ENCODE data around the gene COL5A3. TPM values are rescaled to one million over a fixed set of nuclear protein-coding genes. Genes with fewer than 3 reads are reported as not detected.
A peak's percentile ranks its signal among the peaks of the same experiment; 100 is the strongest.
"Not testable (repeated sequence)": the region's sequence is repeated elsewhere in the genome, so short reads cannot be mapped to it uniquely, and the experiment has no call there.

COL5A3 gene
- polyA plus RNA-seq, 6 donors from 2014 or later = not detected

DNA sequence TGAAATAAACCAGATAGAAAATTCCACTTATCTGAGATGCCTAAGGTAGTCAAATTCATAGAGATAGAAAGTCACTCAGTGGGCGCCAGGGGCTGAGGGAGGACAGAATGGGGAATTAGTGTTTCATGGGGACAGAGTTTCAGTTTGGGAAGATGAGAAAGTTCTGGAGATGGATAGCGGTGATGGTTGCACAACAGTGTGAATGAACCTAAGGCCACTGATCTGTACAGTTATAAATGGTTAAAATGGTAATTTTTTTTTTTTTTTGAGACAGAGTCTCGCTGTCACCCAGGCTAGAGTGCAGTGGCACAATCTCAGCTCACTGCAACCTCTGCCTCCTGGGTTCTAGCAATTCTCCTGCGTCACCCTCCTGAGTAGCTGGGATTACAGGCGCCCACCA is 12.8 kb upstream of the COL5A3 start:
- ATAC-seq (ENCODE audit: low read depth in 2 of 2); DNase-seq; H3K9me3 Mint-ChIP-seq; H3K4me3 Mint-ChIP-seq; H3K36me3 Mint-ChIP-seq; H3K4me1 Mint-ChIP-seq: not testable (repeated sequence)
- peak overlapping the region in 1 of 6 donors; percentile 74 for H3K27ac Mint-ChIP-seq
- peaks cover 23 to 38% (median 29%) of the 10 kb centered on the region in 3 donors for H3K27me3 Mint-ChIP-seq

DNA sequence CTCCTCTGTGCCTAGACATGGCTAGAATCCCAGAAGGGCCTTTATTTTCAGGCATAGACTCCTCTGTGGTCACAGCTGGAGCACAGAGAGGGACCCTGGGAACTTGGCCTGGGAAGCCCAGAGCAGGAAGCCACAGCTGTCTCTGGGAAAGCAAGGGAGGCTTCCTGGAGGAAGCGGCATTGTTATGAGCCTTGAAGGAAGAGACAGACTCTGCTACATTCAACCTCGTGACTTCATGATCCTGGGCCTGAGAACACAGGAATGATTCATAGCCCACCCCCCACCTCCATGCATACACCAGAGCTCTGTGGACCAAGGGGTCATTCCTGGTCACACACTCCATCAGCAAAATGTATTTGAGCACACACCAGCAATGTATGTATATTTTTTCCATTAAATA is 11.6 kb upstream of the COL5A3 start:
- ATAC-seq (ENCODE audit: low read depth in 2 of 2) = no peak
- Mint-ChIP-seq H3K4me1 (no peaks in the 10 kb centered on the region), H3K9me3 (peaks cover 0 to 3% (median 2%) of the 10 kb centered on the region in 7 donors), H3K4me3 (no peak overlapping the region), H3K27ac (peak overlapping the region in 1 of 6 donors; percentile 86), H3K27me3 (peaks cover 22 to 37% (median 27%) of the 10 kb centered on the region in 3 donors), H3K36me3 (no peaks in the 10 kb centered on the region)
- DNase-seq = no peak

DNA sequence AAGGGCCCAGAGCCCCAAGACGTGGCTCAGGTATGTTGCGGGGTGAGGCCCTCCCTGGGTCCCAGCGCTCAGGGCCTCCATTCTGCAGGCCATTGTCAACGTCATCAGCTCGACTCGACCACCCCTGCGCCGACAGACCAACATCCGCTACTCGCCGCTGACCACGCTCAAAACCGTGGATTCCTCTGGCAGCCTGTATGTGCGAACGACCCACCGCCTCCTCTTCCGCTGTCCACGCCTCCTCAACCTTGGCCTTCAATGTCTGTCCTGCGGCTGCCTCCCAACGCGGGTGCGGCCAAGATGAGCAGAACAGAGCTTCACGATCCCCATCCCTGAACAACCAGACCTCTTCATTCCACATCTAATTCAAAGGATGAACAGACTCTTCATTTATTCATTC is 11.1 kb upstream of the COL5A3 start:
- H3K4me1 Mint-ChIP-seq = no peaks in the 10 kb centered on the region
- no peak for ATAC-seq (ENCODE audit: low read depth in 2 of 2)
- H3K27me3 Mint-ChIP-seq = peaks cover 21 to 37% (median 27%) of the 10 kb centered on the region in 3 donors
- H3K9me3 Mint-ChIP-seq = peaks cover 0 to 5% (median 2%) of the 10 kb centered on the region in 7 donors
- no peaks in the 10 kb centered on the region for H3K36me3 Mint-ChIP-seq
- no peak for DNase-seq
- H3K4me3 Mint-ChIP-seq = no peak overlapping the region
- H3K27ac Mint-ChIP-seq = peak overlapping the region in 2 of 6 donors; percentile 77 to 86

DNA sequence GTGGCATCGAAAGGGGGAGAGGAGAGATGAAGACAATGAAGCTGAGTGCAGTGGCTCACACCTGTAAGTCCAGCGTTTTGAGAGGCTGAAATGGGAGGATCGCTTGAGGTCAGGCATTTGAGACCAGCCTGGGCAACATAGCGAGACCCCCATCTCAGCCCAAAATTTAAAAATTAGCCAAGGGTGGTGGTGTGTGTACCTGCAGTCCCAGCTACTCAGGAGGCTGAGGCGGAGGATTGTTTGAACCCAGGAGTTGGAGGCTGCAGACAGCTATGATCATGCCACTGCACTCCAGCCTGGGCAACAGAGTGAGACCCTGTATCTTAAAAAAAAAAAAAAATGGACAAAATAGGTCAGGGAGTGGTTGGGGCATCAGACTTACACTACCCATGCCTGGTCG is 10.5 kb upstream of the COL5A3 start:
- peaks cover 19 to 32% (median 21%) of the 10 kb centered on the region in 3 donors for H3K27me3 Mint-ChIP-seq
- no peaks in the 10 kb centered on the region for H3K4me1 Mint-ChIP-seq
- H3K27ac Mint-ChIP-seq = no peak overlapping the region
- no peaks in the 10 kb centered on the region for H3K36me3 Mint-ChIP-seq
- H3K9me3 Mint-ChIP-seq = peaks cover 0 to 5% (median 2%) of the 10 kb centered on the region in 7 donors
- no peak overlapping the region for H3K4me3 Mint-ChIP-seq
- no peak for DNase-seq
- no peak for ATAC-seq (ENCODE audit: low read depth in 2 of 2)

DNA sequence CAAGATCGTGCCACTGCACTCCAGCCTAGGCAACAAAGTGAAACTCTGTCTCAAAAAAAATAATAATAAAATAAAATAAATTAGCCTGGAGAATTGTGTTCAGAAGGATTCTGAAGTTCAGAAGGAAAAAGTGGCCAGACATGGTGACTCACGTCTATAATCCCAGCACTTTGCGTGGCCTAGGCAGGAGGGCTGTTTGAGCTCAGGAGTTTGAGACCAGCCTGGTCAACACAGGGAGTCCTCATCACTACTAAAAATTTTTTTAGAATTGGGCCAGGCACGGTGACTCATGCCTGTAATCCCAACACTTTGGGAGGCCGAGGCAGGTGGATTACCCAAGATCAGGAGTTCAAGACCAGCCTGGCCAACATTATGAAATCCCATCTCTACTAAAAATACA is 8.9 kb upstream of the COL5A3 start:
- Mint-ChIP-seq H3K27ac (no peak overlapping the region), H3K9me3 (peaks cover 0 to 5% (median 2%) of the 10 kb centered on the region in 7 donors), H3K27me3 (peaks cover 14 to 32% (median 21%) of the 10 kb centered on the region in 3 donors), H3K4me3 (no peak overlapping the region), H3K36me3 (no peaks in the 10 kb centered on the region), H3K4me1 (no peaks in the 10 kb centered on the region)
- no peak for DNase-seq
- ATAC-seq (ENCODE audit: low read depth in 2 of 2) = no peak

DNA sequence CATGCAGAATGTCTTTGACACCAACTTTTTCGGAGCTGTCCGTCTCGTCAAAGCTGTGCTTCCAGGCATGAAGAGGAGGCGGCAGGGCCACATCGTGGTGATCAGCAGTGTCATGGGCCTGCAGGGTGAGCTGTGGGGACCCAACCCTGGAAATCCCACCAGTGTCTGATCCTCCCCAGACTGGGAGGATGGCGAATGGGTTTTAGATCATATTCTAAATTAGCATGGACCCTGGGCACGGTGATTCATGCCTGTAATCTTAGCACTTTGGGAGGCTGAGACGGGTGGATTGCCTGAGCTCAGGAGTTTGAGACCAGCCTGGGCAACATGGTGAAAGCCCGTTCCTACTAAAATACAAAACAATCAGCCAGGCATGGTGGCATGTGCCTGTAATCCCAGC is 8.5 kb upstream of the COL5A3 start:
- peaks cover 0 to 5% (median 2%) of the 10 kb centered on the region in 7 donors for H3K9me3 Mint-ChIP-seq
- no peak for ATAC-seq (ENCODE audit: low read depth in 2 of 2)
- no peaks in the 10 kb centered on the region for H3K36me3 Mint-ChIP-seq
- peaks cover 16 to 32% (median 25%) of the 10 kb centered on the region in 3 donors for H3K27me3 Mint-ChIP-seq
- no peak overlapping the region for H3K4me3 Mint-ChIP-seq
- no peak for DNase-seq
- no peaks in the 10 kb centered on the region for H3K4me1 Mint-ChIP-seq
- H3K27ac Mint-ChIP-seq = no peak overlapping the region

DNA sequence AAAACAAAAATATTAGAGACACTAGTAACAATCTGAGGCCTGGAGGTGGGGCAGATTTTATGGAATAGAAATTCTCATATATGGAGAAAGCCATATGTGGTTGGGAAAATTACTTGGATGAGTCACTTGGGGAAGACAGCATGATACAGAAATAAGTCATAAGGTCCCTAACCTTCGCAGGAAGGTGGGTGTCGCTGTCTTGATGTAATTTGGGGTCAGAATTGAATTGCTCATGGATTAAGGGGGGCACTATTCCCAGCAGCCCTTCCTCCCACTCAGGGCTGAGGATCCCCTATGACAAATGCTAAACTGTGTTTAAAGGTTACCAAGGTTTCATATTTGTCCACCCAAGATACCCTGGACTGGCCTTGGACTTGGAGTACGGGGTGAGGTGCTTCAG is 8.0 kb upstream of the COL5A3 start:
- Mint-ChIP-seq H3K4me1 (no peaks in the 10 kb centered on the region), H3K36me3 (no peaks in the 10 kb centered on the region), H3K9me3 (peaks cover 0 to 5% (median 2%) of the 10 kb centered on the region in 7 donors), H3K27me3 (peaks cover 20 to 35% (median 29%) of the 10 kb centered on the region in 3 donors), H3K27ac (no peak overlapping the region), H3K4me3 (no peak overlapping the region)
- DNase-seq = no peak
- ATAC-seq (ENCODE audit: low read depth in 2 of 2) = no peak

DNA sequence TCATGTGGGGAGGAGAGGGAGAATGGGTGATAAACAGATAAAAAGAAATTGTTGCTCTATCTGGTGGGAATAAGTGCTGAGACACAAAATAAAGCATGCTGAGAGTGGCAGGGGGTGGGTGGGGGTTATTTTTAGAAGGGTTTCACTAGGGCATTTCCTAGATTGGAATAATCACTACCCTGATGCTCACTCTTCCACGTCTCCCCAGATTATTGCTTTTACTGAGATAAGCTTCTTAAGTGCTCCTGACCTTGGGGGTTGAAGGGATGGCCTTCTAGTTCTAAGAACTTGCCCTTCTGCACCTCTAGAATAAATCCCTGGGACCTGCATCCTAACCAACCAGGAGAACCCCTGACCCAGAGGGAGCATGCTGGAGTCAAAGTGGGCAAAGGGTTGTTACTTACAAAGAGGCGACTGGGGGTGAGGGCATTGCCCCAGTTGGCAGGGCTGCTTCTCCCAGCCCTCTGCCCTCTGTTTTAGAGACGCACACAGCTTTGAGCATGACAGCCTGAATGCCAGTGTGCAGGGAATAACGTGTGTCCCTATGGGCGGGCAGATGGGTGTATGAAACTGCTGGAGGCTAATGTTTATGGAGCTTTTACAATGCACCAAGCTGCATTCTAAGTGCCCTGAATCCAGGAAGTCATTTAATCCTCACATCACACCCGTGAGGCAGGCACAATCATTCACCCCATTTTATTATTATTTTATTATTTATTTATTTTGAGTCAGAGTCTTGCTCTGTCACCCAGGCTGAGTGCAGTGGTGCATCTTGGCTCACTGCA is 3.7 kb upstream of the COL5A3 start:
- no peak for ATAC-seq (ENCODE audit: low read depth in 2 of 2)
- Mint-ChIP-seq H3K36me3 (peaks cover 0 to 8% of the 10 kb centered on the region in 2 donors), H3K4me1 (peaks cover 5 to 8% (median 5%) of the 10 kb centered on the region in 3 donors), H3K9me3 (peaks cover 0 to 10% (median 6%) of the 10 kb centered on the region in 7 donors), H3K4me3 (no peak overlapping the region), H3K27me3 (peaks cover 42 to 54% (median 48%) of the 10 kb centered on the region in 3 donors), H3K27ac (no peak overlapping the region)
- no peak for DNase-seq

DNA sequence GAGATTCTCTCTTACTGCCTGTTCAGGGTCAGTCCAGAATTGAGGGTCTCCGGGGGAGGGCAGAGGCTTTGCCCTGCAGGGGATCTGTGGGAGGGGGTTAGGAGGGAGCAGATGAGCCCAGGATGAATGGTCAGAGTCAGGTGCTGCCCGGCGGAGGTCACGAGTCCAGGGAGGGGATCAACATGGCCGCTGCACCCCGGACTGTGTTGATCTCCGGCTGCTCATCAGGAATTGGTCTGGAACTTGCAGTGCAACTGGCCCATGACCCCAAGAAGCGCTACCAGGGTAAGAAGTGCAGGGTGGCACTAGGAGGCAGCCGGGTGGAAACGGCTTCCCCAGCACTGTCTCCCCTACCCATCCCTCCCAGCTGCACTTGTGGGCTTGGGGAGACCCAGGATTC is 3.0 kb upstream of the COL5A3 start, which contains the start of gene RDH8:
RDH8 (plus strand) TSS at position 168 of the 400 bp plus-strand sequence; CDS start at position 183, 15 bp downstream.
- H3K9me3 Mint-ChIP-seq = peaks cover 3 to 11% (median 10%) of the 10 kb centered on the region in 7 donors
- peak within 1 kb of the TSS in 1 of 6 donors; percentile 67 for H3K27ac Mint-ChIP-seq
- ATAC-seq (ENCODE audit: low read depth in 2 of 2) = no peak
- H3K4me3 Mint-ChIP-seq = no peak within 1 kb of the TSS
- peaks cover 5 to 14% (median 5%) of the 10 kb centered on the region in 3 donors for H3K4me1 Mint-ChIP-seq
- H3K27me3 Mint-ChIP-seq = peaks cover 47 to 61% (median 55%) of the 10 kb centered on the region in 3 donors
- H3K36me3 Mint-ChIP-seq = peaks cover 0 to 8% of the 10 kb centered on the region in 2 donors
- no peak for DNase-seq

DNA sequence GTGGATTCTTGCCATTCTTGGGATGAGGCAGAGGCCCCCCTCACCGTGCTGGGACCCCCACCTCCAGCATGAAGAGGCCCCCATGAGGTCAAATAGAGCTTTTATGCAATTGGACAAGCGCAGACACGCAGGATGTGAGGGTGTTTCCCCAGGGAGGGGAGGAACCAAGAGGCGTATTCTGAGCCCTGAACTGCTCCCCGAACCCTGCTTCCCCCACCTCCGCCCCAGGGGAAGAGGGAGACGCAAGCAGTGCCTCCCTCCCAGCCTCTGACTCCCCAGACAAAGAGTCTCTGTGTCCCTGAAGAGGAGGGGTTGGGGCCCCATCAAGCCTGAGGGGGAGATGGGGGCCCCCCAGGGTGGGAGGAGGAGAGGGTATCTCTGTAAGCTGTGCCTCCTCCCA is 1.7 kb upstream of the COL5A3 start:
- Mint-ChIP-seq H3K4me1 (peaks cover 5 to 14% (median 5%) of the 10 kb centered on the region in 3 donors), H3K27me3 (peaks cover 55 to 73% (median 66%) of the 10 kb centered on the region in 3 donors), H3K27ac (no peak overlapping the region), H3K36me3 (peaks cover 0 to 20% of the 10 kb centered on the region in 2 donors), H3K4me3 (no peak overlapping the region), H3K9me3 (peaks cover 2 to 13% (median 11%) of the 10 kb centered on the region in 7 donors)
- DNase-seq (no peak), ATAC-seq (ENCODE audit: low read depth in 2 of 2) (no peak)

DNA sequence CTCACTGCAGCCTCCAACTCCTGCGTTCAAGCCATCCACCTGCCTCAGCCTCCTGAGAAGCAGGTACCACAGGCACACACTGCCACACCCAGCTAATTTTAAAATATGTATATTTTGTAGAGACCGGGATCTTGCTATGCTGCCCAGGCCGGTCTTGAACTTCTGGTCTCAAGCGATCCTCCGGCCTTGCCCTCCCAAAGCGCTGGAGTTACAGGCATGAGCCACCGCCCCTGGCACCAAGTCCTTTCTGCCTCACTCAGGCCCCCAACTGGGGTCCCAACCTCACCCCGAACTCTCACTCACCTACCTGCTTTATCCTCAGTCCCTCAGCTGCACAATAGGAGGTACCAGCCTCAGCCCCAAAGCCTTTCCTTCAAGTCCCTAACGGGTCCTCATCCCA is 635 bp upstream of the COL5A3 start:
- peaks cover 4 to 16% (median 11%) of the 10 kb centered on the region in 7 donors for H3K9me3 Mint-ChIP-seq
- no peak overlapping the region for H3K27ac Mint-ChIP-seq
- ATAC-seq (ENCODE audit: low read depth in 2 of 2) = no peak
- H3K36me3 Mint-ChIP-seq = peaks cover 0 to 28% of the 10 kb centered on the region in 2 donors
- peak overlapping the region in 1 of 8 donors; percentile 24 for H3K4me3 Mint-ChIP-seq
- peaks cover 57 to 78% (median 69%) of the 10 kb centered on the region in 3 donors for H3K27me3 Mint-ChIP-seq
- peaks cover 5 to 14% (median 9%) of the 10 kb centered on the region in 3 donors for H3K4me1 Mint-ChIP-seq
- no peak for DNase-seq

DNA sequence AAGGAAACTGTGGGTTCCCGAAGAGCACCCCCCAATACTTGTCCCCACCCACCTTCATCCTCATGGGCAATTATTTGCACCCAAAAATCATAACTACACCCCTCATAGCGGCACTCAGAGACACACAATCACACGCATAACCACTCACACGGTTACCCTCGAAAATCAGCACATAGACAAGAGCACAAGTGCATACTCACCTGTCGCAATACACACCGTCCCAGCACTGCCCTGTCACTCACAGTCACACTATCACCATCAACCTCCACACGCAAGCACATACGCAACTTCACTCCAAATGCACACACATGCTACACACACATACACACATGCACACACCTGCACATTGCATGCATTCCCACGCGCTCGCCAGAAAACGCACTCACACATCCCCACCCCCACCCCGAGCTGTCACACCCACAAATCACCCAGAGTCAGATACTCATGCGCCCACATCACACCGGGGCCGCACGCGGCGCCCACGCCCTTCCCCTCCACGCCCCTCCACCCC is 535 bp downstream of the COL5A3 start:
- Mint-ChIP-seq H3K4me3 (peak overlapping the region in 3 of 8 donors; percentile 4 to 48 (median 25)), H3K27me3 (peaks cover 58 to 88% (median 77%) of the 10 kb centered on the region in 3 donors), H3K4me1 (peaks cover 5 to 14% (median 9%) of the 10 kb centered on the region in 3 donors), H3K36me3 (peaks cover 2 to 28% of the 10 kb centered on the region in 2 donors), H3K9me3 (peaks cover 4 to 16% (median 11%) of the 10 kb centered on the region in 7 donors), H3K27ac (no peak overlapping the region)
- ATAC-seq (ENCODE audit: low read depth in 2 of 2) = no peak
- DNase-seq = no peak

DNA sequence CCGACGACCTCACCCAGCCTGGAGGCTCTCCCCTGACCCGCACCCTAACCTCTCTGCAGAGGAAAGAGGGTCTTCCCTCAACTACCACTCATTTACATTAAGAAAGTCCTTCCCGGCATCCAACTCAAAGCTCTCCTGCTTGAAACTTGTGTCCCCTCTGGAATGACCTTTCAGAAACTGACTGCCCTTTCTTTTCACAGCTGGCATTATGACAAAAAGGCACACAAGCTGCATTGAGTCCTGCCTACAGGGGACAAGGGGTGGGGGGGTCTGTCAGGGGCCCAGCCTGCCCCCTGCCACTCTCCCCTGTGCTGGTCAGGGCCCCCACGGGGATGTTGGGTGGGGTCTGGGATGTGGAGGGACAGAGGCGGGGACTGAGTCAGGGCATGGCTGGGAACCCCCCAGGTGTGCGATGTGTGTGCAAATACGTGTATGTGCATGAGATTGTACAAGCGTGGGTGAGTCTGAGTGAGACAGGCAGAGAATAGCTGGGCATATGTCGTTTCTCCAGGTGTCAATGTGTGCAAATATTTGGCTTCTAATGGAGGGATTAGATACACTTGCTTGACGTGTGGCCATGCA is 2.0 kb downstream of the COL5A3 start:
- Mint-ChIP-seq H3K27me3 (peaks cover 58 to 92% (median 82%) of the 10 kb centered on the region in 3 donors), H3K27ac (no peak overlapping the region), H3K4me1 (peaks cover 5 to 14% (median 9%) of the 10 kb centered on the region in 3 donors)

More for the DNA sequence above, 2.0 kb downstream of the COL5A3 start:
- no peak for ATAC-seq (ENCODE audit: low read depth in 2 of 2)
- H3K4me3 Mint-ChIP-seq = peak overlapping the region in 1 of 8 donors; percentile 16
- H3K9me3 Mint-ChIP-seq = peaks cover 4 to 16% (median 11%) of the 10 kb centered on the region in 7 donors
- no peak for DNase-seq
- H3K36me3 Mint-ChIP-seq = peaks cover 4 to 28% of the 10 kb centered on the region in 2 donors
